SKM-1 (cell line): ENCODE results near the gene RASL10B.
"Not testable (repeated sequence)": the region's sequence is repeated elsewhere in the genome, so short reads cannot be mapped to it uniquely, and the experiment has no call there.

Experiments
- DNase-seq: peaks from one replicate; lab custom pipeline; 2025; ENCODE audit not compliant: unreplicated experiment; lab: John Stamatoyannopoulos, UW

Gene RASL10B

DNA sequence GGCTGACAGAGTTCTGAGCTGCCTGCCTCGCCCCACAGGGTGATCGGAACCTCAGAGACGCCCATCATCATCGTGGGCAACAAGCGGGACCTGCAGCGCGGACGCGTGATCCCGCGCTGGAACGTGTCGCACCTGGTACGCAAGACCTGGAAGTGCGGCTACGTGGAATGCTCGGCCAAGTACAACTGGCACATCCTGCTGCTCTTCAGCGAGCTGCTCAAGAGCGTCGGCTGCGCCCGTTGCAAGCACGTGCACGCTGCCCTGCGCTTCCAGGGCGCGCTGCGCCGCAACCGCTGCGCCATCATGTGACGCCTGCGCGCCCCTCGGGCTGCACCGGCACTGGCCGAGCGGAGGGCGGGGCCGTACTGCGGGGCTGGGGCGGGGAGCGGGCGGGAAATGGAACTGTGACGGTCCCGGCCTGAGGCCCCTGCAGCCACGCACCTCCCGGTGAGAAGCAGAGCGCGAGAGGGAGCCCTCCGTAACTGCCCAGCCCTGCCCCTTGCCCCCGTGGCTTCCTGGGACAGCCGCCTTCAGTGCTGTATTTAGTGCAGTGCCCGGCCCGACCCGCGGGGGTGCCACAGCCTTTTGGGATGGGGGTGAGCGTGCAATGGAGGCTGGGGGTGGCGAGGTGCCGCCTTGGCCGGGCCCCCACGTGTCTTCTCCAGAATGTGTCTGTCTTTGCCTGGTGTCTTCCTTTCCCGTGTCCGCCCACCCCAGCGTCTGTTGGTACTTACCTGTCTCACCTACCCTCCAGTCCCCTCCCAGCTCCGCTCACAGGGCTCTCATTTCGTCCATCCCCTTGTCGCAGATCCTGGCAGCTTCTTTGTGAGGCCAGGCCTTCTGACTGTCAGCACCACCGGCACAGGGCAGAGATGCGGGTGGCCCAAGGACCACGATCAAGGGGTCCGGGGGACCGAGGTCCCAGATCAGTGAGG, 9.8 kb downstream of the RASL10B start:
- DNase-seq, result no peak

DNA sequence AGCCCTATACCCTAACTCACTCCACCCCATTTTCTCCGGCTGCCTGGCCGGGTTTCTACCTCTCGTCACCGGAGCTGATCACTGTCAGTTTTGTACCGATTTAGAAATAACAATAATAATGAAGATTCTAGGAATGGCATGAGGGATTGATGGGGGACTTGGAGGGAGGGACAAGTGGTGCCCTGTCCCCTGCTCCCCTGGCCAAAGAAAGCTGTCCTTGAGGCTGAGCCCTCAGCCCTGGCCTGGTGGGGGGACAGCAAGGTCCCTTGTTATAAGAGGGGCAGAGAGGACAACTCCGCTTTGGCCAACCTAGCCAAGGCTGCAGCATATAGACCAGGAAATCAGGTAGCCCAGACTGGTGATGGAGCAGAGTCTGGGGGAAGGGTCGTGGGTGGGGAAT, 11.1 kb downstream of the RASL10B start:
- DNase-seq, result no peak

DNA sequence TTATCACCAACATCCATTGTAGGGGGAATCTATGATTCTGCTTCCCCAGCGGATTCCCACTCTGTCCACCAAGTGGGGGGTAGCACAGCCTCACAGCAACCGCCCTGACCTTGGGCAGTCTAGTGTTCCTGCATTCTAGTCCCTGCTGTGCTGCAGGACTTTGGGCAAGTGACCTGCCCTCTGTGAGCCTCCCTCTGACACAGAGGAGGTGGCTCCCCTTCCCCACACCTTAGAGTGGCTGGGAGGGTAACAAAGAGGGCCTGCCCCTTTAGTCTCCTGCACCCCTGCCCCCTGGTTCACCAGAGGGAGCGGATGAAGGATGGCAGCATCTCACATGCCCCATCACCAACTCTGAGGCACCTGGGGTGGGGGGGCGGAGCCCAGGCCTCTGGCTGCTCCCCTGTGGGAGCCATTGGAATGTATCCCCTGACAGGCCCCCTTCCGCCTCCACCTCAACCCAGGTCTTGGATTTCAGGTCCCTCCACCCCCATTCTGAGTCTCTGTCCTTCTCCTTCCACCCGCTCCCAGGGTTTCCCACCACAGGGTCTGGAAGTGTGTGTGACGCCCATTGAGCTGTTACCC, 11.5 kb downstream of the RASL10B start:
- DNase-seq, result no peak

DNA sequence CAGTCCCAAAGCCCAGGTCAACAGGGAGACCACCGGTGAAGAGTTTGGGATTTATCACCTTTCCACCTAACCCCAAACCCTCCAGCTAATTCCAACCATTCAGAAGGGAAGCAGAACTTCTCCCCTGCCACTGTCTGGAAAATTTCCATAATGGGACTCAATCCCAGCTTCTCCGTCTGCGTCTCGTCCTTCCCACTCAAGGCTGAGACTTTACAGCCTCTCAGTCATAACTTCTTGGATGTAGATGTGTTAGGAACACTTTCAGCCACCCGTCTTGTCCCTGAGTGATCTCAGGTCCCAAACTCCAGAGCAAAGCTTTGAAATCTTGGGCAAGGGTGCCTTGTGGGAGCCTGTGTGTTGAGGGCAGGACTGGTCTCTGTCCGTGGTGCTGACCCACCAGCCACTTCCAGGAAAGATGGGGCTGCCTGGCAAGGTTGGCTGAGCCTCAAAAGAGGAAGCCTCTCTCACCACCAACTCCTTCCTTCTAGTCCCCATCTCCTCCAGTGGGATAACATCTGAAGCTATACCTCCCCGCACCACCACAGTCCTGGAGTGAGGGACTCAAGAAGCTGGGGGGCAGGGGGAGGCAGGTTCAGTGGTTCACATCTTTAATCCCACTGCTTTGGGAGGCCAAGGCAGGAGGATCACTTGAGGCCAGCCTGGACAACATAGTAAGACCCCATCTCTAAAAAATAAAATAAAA, 12.3 kb downstream of the RASL10B start:
- no peak for DNase-seq

DNA sequence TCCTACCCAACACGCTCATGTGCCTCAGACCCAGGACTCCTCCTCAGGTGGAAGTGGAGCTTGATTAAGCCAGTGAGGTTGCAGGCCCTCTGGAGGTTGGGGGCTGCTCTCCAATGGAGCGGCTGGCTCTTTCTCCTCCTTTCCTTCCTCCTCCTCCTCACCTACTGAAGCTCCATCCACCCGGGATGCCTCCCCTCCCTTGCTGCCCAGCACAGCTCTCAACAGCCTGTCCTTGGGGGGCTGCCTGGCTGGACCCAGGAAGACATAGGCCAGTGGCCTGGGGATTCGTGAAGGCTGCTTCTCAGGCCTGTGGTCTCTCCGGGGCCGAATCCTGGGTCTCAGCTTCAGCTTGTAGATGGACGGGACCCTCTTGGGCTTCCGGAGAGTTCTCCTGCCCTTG, 13.4 kb downstream of the RASL10B start:
- no peak for DNase-seq

DNA sequence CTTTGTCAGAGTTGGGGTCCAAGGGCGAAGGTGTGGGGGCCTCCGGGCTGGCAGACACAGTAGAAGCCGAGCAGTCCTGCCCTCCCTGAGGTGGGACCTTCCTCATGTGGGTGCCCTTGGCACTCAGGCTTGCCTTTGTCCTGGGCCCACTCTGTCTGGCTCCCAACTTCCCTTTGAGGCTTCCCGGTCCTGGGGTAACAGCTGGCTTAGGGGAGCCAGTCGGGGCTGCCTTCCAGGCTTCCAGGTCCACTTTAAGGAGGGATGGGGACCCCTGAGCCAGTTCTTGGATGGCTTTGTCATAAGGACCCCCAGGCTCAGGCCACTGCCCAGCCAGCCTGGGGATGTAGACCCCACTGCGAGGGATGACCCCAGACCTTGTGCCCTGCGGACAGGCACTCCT, 13.8 kb downstream of the RASL10B start:
- no peak for DNase-seq

DNA sequence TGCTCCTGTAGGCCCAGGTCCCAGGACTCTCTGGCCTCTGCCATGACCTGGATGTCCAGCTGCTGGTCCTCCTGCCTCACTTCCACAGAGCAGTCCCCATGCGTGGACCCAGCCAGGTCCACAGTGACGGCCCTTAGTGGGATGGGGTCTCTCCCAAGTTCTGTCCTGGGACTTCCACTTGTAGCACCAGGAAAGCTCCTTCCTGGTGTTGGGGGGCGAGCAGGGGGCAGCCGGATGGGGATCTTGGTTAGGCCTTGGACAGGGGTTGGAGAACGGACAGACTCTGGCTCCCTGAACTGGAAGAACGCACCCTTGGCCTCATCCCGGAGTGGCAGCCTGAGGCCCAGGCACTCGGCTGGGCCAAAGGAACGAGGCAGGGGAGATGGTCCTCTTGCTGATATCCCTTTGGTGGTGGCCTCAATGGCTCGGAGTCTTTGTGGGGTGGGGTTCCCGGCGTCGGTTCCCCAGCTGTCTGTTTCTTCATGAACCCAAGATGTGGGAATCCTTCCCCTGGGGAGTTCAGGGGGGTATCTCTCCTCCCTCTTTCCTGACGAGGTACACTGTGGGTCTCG, 14.4 kb downstream of the RASL10B start:
- no peak for DNase-seq

DNA sequence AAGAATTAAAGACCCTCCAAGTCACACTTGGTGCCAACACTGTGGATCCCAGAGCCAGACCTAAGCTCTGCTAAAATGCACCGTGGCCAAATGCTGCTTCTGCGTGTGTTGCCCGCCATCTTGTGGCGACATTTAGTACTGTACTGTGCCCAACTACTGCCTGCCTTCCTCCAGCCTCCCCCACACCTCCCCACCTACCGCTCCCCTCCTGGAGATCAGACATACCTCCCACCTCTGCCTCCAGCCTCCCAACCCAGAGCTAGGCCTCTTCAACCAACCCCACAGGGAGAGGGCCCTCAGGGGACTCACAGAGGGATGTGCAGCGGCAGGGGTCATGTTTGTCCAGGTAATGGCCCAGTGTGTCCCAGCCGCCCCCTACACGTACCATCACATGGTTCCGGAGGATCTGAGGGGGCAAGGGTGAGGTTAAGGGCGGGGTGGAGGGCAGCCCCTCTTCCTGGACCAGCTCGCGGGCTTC, 16.1 kb downstream of the RASL10B start:
- peak; percentile 36 for DNase-seq

DNA sequence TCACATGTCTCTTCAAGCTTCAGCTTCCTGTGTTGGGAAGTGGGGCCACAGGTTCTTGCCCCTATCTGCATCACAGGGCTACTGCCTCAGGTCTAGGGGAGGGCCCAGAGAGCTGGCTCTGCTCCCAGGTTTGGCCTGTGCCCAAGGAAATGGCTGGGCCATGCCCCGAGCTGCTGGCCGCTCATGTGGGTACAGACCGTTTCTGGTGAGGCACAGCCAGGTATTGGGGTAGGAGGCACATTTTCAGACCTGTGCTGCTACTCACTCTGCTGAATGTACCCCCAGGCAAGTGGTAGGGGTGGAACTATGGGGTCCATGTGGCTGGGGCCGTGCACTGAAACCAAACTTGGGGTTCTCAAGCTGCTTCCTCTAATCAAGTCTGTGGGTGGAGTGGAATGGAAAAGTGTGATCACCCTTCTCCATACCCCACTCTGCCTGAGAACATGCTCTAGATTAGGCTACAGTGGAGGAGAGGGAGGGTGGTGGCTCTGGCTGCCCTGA, 17.0 kb downstream of the RASL10B start:
- no peak for DNase-seq

DNA sequence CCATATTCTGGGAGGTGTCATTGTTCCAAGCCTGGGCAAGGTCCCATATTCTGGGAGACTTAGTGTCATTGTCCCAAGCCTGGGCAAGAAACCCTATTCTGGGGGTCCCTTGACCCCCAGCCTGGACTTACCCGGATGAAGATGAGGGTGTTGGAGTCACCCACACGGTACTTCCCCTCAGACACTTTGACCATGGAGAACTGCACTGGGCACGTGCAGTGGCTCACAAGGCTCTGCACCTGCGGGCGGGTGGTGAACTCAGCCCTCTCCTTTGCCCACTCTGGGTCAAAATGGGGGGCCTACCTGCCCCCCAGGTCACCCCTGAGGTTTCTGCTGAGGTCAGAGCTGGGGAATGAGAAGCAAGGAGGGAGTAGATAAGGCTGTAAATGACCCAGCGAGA, 17.5 kb downstream of the RASL10B start:
- no peak for DNase-seq

DNA sequence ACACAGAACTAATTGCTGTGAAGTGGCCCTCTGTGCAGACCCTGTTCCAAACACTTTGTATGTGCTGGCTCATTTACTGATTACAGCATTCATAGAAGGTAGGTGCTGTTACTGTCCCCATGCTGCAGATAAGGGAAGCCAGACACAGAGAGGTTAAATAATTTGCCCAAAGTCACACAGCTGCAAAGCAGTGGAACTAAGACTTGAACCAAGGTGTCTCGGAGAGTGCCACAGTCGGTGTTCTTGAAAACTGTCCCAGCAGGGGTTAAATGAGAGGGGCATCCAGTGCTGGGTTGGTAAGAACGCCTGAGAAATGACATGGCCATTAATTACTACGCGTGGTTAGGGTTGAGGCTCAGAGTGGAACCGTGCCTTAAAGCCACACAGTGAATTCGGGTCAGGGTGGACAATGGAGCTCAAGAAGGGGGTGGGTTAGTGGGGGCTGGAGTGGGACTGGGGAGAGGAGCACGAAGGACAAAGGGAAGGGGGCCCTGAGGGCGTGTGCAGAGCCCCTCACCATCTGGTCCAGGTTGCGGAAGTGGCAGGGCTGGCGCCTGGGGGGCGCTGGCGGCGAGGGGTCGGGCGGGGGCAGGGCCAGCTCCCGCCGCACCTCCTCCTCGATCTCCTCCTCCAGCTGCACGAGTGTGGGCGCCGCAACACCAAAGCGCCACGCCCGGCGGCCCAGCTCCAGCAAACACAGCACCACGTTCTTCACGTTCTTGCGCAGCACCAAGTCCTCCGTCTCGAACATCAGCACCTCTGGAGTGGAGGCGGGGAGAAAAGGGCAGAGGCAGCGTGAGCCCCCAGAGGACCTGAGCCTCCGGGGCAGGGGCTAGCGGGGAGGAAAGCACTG, 18.3 kb downstream of the RASL10B start:
- no peak for DNase-seq

DNA sequence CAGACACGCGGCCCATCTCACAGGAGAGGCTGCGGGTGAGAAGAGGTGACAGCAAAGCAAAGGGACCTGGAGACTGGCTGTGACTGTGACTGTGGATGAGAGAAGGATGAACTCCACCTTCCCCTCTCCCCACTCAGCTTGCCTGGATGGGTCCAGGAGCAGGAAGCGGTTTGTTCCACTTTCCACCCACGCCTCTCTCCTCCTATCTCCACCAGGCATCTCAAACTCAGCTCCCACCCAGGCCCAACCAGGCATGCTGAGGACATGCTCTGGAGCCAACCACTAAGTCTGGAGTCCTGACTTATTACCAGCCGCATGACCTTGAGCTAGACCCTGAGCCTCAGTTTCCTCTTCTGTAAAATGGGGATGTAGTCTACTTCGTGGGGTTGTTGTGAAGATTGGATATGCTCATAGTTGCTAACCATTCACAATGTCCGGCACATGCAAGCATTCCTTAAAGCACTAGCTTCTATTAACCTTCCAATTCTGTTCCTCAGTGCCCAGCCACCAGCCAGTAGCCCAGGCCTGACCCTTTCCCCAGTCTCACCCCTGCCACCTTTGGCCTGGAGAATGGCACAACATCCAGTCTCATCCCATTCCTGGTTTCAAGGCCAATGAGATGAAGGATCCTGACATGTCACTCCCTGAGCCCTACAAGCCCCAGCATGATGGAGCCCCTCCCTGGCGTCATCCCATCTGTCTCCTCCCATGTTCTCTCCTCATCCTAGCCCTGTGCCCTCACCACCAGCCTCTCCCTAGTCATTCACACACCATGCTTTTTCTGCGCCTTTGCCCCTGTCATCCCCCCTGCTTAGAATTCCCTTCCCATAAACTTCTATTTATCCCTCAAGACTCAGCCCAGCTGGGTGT, 19.3 kb downstream of the RASL10B start:
- no peak for DNase-seq

DNA sequence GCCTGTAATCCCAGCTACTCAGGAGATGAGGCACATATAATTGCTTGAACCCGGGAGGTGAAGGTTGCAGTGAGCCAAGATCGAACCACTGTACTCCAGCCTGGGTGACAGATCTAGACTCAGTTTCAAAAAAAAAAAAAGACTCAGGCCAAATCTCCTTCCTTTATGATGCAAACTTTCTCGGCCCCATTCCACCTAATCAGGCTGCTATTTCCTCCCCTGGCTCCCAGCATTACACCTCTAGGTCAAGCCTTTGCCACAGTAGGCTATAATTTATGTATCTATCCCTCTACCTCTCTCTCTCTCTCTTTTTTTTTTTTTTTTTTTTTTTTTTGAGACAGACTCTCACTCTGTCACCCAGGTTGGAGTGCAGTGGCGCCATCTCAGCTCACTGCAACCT, 20.1 kb downstream of the RASL10B start:
- DNase-seq, result not testable (repeated sequence)

DNA sequence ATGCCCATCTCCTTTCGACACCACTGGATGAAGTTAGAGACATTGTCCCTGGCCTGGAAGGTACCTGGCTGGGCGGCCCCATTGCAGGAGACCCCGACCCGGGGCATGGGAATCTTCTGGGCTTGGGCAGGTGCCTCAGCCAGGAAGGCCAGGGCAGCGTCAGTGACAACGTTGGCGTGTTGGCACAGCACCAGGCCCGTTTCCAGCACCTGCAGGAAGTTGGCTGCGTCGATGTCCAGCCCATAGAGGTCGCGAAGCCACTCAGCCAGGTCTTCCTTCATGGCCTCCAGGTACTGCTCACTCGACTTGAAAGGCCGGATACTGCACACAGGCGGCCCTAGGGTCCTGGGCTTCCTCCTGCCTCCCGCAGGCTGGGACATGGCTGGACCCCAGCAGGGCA, 21.0 kb downstream of the RASL10B start:
- DNase-seq, result no peak

DNA sequence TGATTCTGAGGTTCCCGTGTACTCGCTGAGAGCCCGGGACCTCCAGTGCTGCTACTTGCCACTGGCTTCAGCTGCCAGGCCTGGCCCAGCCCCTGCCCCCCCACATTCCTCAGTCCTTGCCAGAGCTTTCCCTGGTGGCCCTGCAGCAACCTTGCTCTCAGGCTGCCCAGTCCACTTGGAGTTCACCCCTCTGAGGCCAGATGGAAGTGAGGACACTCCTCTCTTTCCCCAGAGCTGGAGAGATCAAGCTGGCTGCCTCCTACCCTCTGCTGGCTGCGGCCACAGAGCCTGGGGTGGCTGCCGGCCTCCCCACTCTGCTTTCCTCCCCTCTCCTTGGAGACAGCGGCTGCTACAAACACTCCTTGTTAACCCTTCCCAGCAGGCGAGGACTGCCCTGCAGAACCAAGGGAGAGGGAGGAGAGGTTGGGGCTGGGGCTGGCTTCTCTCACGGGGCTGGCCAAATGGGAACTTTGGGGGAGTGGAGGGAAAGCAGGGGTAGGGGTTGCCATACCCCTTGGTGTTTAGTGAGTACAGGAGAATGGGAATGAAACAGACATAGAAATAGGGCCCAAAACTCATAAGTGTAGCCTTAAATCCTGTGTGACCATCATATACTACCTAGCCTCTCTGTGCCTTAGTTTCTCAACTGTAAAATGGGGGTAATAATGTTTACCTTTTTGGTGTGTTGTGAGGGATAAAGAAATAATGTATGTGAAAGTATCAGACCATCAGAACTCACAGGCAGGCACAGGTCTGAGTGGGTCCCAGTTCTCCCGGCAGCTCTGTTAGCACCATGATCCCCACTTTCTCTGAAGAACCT, 21.7 kb downstream of the RASL10B start, which contains the start of gene GAS2L2:
Gene GAS2L2 (minus strand): TSS at position 295 of the 820 bp plus-strand sequence. CDS start 389 bp downstream, outside the sequence.
- no peak for DNase-seq

DNA sequence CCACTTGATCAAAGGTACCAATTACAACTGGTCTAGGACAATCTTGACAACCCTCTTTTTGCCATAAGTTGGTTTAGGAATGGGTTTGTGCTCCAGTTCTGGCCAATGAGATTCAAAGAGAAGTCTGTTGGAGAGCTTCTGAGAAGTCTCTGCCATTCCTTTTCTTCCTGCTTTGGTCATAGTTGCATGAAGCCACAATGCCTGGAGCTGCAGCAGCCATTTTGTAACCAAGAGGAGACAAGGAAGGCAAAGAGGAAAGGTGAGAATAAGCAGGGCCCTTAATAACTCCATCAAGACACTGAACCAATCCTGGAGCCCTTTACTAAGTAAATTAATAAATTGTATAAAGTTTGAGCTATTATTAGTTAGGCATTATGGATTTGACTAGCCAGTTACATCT, 25.8 kb downstream of the RASL10B start:
- no peak for DNase-seq

DNA sequence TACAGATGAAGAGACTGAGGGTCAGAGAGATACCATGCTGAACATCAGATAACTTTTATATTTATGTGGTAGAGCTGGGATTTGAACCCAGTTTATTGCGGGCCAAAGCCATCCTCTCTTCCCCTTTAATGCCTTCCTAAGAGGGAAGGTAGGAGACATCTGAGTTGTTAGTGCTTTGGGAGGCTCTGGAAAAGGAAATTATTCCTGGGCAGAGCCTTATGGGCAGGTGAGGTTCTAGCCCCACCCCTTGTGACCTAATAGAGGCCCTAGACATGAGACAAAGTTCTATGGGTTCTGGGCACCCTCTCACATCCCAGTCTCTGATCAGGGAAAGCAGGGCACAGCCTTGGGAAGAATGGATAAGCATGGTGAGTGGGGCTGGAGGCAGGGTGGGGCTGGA, 29.1 kb downstream of the RASL10B start, which contains the start of gene C17orf50:
Gene C17orf50 (plus strand): TSS at position 301 of the 400 bp plus-strand sequence. CDS start 55 bp downstream, at position 356.
- DNase-seq, result no peak

DNA sequence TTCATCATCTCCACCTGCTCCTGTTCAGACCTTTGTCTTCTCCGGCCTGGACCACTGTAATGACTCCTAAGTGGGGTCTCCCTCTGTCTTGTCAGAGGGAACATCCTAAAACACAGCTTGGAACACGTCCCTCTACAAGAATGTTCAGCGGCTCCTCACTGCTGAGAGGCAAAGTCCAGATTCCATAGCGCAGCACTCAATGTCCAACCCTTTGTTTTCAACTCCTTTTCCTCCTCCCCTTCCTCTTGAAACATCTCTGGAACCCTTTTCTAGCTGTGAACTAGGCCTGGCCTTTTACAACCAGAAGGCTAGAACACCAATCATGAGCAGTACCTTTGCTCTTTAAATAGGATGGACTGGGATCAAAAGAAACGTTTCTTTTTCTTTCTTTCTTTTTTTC, 30.2 kb downstream of the RASL10B start:
- no peak for DNase-seq
